ENCODE data around the gene ZC3H10. TPM values are rescaled to one million over a fixed set of nuclear protein-coding genes. Genes with fewer than 3 reads are reported as not detected.

Gene ZC3H10
- polyA plus RNA-seq, 1 experiment, result 1.6 TPM

- no peak for DNase-seq (ENCODE audit: low read depth)
- ChIA-PET POLR2A (no interaction called here), CTCF (interaction anchor here (0.8 to 1.3 kb wide), 2 partner anchors 21 to 27 kb away, joined by 3 to 4 read pairs; no protein-coding TSS in a partner anchor)
- Histone ChIP-seq H3K4me3 (ENCODE audit: low read depth, low read length) (no peak overlapping the region), H3K27me3 (ENCODE audit: control insufficient read depth, insufficient read depth, low read length) (no peaks in the 10 kb centered on the region), H3K36me3 (ENCODE audit: control insufficient read depth, insufficient read depth, low read length) (peaks cover 18% of the 10 kb centered on the region)
- no peak for TF ChIP-seq CTCF (IDR thresholded peaks at IDR 0.05; ENCODE audit: insufficient read depth, low read depth, low read length)
These were observed 28.7 kb downstream of the ZC3H10 start for GRCh38 chr12:56146492-56147460.

- Histone ChIP-seq H3K4me3 (ENCODE audit: low read depth, low read length) (no peak overlapping the region), H3K27me3 (ENCODE audit: control insufficient read depth, insufficient read depth, low read length) (no peaks in the 10 kb centered on the region), H3K36me3 (ENCODE audit: control insufficient read depth, insufficient read depth, low read length) (peaks cover 2% of the 10 kb centered on the region; the same call in 1 of the 2 replicates)
- ChIA-PET POLR2A (no interaction called here), CTCF (interaction anchor here (2.4 kb wide), 1 partner anchor 12 kb away, joined by 9 read pairs; no protein-coding TSS in a partner anchor)
- no peak for TF ChIP-seq CTCF (IDR thresholded peaks at IDR 0.05; ENCODE audit: insufficient read depth, low read depth, low read length)
- DNase-seq (ENCODE audit: low read depth), result no peak
These were observed 32.5 kb downstream of the ZC3H10 start for GRCh38 chr12:56150563-56150962.

- no peak for DNase-seq (ENCODE audit: low read depth)
- peak overlapping the region; percentile 57 for H3K4me3 ChIP-seq (ENCODE audit: low read depth, low read length)
- peaks cover 2% of the 10 kb centered on the region; the same call in 1 of the 2 replicates for H3K36me3 ChIP-seq (ENCODE audit: control insufficient read depth, insufficient read depth, low read length)
- TF ChIP-seq CTCF (IDR thresholded peaks at IDR 0.05; ENCODE audit: insufficient read depth, low read depth, low read length), result peak; percentile 52
- no peaks in the 10 kb centered on the region for H3K27me3 ChIP-seq (ENCODE audit: control insufficient read depth, insufficient read depth, low read length)
- CTCF ChIA-PET, result interaction anchor here (0.9 to 2.4 kb wide), 6 partner anchors 9 to 70 kb away, joined by 3 to 9 read pairs (median 4); partner anchors contain the start of genes ESYT1 and RNF41
- POLR2A ChIA-PET, result no interaction called here
These were observed 33.6 kb downstream of the ZC3H10 start for GRCh38 chr12:56151672-56152131.

- Histone ChIP-seq H3K4me3 (ENCODE audit: low read depth, low read length) (peak within 1 kb of the TSS; percentile 57), H3K36me3 (ENCODE audit: control insufficient read depth, insufficient read depth, low read length) (peaks cover 2% of the 10 kb centered on the region; the same call in 1 of the 2 replicates), H3K27me3 (ENCODE audit: control insufficient read depth, insufficient read depth, low read length) (no peaks in the 10 kb centered on the region)
- DNase-seq (ENCODE audit: low read depth), result peak; percentile 41
- TF ChIP-seq CTCF (IDR thresholded peaks at IDR 0.05; ENCODE audit: insufficient read depth, low read depth, low read length), result no peak
- ChIA-PET POLR2A (no interaction called here), CTCF (interaction anchor here (1.0 to 2.4 kb wide), 5 partner anchors 10 to 69 kb away, joined by 3 to 9 read pairs (median 4); partner anchors contain the start of genes ESYT1 and RNF41)
These were observed 34.2 kb downstream of the ZC3H10 start, which contains the start of gene MYL6B for GRCh38 chr12:56152132-56152755. MYL6B (plus strand) TSS chr12:56152587; CDS start chr12:56153919, 1,332 bp downstream.

All from BJ (cell line).